DMS153 (cell line): Measurements from ENCODE around the gene ADPRHL1.
A peak's percentile ranks its signal among the peaks of the same experiment; 100 is the strongest.
"Not testable (repeated sequence)": the region's sequence is repeated elsewhere in the genome, so short reads cannot be mapped to it uniquely, and the experiment has no call there.

Source experiments
- DNase-seq: peaks from one replicate; lab custom pipeline; 2025; lab: John Stamatoyannopoulos, UW

Gene ADPRHL1

DNA sequence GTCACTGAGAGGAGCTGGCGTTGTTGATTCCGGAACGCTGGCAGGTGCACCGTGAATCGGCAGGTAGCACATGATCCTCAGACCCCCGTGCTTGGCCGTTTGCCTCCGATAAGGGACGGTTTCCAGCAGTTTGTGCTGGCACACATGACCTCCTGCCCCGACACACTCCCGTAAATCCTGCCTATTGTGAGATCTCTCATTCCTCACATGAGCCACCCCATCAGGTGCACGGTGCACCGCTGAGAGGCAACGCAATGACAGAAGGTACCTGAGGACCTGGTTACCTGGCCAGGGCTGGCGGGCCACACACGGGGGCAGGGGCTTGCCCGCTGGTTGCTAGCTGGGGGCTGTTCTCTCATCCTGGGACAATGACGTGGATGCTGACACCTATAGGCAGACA is 2.1 kb upstream of the ADPRHL1 start:
- no peak for DNase-seq

GRCh38 chr13:113454936-113455335 is 1.6 kb upstream of the ADPRHL1 start:
- DNase-seq = no peak

DNA sequence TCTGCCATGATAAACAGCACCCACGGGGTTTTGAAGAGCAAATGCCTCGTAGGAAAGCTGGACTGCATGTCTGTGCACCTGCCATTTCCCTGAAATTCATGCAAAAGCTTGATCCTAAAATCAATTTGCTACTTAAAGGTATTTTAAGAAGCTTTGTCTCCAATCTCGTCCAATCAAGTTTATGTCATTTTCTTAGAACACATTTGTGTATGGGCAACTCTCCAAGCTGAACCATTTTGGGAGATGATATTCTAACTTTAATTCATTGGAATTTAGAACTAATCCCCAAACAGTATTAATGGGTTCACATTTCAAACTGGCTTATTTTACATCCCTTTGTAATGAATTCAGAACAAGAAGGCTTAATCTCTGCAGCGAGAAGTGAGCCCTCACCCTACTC is 822 bp downstream of the ADPRHL1 start:
- no peak for DNase-seq

DNA sequence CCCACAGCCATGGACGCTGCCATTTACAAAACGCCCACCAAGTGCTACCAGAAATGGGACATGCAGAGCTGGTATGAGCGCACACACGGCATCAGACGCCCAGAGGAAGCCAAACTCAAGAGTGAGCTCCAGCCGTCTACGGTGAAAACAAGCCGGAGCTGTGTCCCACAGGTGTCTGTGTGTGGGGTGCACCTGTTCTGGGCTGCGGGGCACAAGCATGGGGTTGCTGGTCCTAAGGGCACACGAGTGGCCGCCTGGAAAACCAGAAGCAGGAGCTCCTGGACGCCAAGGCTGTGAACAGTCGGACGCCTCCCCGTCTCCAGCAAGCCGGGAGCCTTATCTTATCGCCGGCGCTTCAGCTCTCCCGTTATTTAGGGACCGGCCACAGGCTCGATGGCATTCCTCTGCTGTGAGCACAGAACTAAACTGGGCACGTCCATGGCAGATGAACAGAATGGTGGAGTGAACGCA is 1.3 kb downstream of the ADPRHL1 start:
- DNase-seq = no peak

DNA sequence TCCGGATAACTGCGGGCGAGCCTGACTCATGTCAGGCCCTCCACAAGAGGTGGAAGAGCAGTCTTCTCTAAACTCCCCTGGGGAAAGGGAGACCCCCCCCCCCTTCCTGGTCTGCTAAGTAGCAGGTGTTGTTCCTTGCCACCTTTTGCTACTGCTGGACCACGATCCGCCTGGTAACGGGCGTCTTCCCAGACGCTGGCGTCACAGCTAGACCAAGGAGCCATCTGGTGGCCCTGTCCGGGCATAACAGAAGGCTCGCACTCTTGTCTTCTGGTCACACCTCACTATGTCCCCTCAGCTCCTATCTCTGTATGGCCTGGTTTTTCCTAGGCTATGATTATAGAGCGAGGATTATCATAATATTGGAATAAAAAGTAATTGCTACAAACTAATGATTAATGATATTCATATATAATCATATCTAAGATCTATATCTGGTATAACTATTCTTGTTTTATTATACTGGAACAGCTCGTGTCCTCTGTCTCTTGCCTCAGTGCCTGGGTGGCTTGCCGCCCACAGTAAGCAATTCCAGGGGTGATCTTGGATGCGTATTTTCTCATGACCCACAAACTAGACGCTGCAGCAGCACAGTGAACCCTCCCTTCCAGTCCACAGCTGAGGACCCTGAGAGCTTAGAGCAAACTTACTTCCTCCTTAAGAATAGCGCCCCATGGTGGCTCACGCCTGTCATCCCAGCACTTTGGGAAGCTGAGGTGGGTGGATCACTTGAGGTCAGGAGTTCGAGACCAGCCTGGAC is 2.2 kb downstream of the ADPRHL1 start:
- not testable (repeated sequence) for DNase-seq

- not testable (repeated sequence) for DNase-seq
These were observed 2.9 kb downstream of the ADPRHL1 start for GRCh38 chr13:113450348-113450744.

DNA sequence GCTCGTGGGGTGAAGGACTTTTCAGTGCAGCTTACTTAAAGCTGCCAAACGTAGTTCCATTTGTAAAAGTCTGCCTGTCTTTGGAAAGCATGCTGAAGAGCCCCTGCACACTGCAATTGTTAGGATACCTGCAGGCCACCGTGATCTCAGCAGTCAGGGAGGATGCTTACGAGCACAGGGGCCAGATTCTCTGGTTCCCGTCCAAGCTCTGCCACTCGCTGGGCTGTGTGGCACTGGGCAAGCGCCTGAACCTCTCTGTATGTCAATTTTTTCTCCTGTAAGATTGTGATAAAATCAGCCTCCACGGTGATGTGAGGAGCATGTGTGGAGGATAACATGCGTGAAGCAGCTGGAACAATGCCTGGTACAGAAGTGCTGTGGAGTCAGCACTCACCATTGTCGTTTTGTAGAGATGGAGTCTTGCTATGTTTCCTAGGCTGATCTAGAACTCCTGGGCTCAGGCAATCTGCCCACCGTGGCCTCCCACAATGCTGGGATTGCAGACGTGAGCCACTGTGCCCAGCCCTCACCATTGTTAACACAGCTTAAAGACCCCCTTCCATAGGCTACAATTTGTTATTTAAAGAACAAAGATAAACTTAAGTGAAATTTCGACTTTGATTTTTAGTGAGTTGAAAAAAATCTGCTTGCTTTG is 3.5 kb downstream of the ADPRHL1 start:
- DNase-seq = no peak

DNA sequence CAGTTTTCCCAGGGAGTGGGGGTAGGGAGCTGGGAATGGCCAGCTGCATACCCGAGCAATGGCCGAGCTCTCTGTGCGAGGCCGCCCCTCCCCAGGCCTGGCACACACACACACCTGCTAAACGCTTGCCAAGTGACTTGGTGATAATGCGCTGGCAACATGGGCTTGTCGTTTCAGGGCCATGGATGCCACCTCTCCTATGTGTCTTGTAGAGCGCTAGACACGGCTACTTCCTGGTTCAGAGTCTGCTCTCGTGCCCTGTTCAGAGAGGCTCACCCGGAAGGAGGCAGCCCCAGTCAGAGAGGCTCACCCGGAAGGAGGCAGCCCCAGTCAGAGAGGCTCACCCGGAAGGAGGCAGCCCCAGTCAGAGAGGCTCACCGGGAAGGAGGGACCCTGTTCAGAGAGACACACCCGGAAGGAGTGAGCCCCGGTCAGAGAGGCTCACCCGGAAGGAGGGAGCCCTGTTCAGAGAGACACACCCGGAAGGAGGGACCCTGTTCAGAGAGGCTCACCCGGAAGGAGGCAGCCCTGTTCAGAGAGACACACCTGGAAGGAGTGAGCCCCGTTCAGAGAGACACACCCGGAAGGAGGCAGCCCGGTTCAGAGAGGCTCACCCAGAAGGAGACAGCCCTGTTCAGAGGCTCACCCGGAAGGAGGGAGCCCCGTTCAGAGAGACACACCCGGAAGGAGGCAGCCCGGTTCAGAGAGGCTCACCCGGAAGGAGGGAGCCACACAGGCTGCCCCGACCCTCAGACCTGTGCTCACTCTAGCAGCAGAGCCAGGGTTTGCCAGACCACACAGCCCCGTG is 4.2 kb downstream of the ADPRHL1 start:
- DNase-seq = peak; percentile 97

DNA sequence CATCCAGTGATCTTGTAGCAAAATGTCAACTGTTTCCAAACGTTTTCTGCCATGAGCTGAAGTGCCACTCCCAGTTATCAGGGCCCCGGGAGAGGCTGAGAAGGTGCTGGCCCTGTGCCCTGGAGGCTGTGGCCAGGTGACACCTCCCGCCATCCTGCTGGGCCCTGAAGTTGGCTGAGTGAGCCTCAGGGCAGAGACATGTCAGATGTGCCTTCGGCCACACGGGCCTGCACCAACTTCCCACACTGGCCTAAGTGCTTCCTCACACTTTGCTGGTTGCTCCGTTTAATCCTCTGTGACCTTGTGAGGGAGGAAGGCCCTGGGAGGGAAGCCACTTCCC is 4.8 kb downstream of the ADPRHL1 start:
- no peak for DNase-seq

DNA sequence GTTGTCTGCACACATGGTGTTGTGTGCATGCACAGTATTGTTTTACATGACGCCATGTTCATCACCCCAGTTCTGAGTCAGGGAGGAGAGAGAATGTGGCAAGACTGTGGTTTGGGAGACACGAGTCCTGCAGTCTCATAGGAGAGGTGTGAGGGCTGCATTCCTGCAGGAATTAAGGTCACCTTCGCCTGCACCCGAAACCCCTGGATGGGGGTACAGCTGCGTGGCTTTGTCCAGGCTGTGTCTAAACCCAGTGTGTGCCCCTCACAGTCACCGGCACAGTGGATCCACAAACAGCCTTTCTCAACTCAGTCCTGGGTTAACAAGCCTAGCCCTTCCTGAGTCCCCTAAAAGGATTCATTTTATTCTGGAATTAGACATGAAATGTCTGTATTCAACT is 5.7 kb downstream of the ADPRHL1 start:
- no peak for DNase-seq

DNA sequence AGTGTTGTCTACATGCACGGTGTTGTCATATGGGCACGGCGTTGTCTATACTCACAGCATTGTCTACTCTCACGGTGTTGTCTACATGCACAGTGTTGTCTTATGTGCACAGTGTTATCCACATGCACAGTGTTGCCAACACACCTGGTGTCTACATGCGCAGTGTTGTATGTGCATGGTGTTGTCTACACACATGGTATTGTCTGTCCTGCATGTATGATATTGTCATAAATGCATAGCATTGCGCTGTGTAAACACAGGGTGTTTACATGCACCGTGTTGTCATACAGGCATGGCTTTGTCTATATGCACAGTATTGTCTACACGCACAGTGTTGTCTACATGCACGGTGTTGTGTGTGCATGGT is 6.8 kb downstream of the ADPRHL1 start:
- no peak for DNase-seq

GRCh38 chr13:113445791-113446487 is 7.3 kb downstream of the ADPRHL1 start:
- DNase-seq = no peak

GRCh38 chr13:113443991-113444390 is 9.3 kb downstream of the ADPRHL1 start:
- DNase-seq = no peak

DNA sequence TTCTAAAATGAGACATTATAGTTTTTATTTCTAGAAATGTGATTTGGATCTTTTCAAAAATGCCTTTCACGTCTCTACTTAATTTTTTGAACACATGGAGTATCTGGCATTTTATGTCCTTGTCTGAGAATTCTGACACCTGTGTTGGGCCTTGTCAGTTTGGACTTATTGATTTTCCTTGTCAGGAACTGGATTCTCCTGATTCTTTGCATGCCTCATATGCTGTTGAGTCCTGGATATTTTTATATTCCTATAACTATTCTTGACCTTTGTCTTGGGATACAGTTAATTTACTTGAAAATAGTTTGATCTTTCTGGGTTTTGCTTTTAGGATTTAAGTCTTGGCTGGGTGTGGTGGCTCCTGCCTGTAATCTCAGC is 10.3 kb downstream of the ADPRHL1 start:
- no peak for DNase-seq

DNA sequence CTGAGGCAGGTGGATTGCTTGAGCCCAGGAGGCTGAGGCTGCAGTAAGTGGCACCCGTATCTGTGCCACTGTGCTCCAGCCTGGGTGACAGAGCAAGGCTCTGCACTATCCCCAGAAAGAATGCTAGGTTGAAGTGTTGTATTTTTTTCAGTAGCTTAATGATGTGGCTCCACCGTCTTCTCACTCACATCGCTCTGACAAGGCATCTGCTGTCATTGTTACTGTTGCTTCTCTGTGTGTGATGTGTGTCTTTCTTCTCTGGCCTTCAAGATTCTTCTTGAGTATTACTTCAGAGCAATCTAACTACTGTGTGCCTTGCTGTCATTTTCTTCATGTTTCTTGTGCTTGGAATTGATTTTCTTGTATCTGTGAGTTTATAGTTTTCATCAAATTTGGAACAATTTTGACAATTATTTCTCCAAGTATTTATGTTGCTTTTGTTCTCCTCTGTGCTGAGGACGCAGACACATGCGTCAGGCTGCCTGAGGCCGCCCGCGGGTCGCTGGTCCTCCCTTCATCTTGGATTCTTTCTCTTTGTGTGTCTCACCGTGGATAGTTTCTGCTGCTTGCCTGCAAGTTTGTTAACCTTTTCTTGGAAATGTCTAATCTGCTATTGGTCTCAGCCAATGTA is 10.8 kb downstream of the ADPRHL1 start:
- no peak for DNase-seq

DNA sequence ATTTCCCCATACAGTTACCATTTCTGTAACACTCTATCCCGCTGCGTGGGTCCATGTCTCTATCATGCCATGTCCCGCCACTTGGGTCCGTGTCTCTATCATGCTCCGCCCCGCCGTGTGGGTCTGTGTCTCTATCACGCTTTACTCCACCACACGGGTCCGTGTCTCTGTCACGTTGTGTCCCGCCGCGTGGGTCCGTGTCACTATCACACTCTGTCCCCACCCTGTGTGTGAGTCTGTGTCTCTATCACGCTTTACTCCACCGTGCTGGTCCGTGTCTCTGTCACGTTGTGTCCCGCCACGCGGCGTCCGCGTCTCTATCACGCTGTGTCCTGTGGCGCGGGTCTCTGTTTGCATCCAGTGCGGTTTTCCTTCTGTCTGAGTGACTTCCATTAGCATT is 11.6 kb downstream of the ADPRHL1 start:
- DNase-seq = no peak

- DNase-seq = no peak
These were observed 15.8 kb downstream of the ADPRHL1 start for GRCh38 chr13:113437408-113438010.

- not testable (repeated sequence) for DNase-seq
These were observed 16.4 kb downstream of the ADPRHL1 start for GRCh38 chr13:113436866-113437265.

- not testable (repeated sequence) for DNase-seq
These were observed 17.4 kb downstream of the ADPRHL1 start for GRCh38 chr13:113435907-113436306.

DNA sequence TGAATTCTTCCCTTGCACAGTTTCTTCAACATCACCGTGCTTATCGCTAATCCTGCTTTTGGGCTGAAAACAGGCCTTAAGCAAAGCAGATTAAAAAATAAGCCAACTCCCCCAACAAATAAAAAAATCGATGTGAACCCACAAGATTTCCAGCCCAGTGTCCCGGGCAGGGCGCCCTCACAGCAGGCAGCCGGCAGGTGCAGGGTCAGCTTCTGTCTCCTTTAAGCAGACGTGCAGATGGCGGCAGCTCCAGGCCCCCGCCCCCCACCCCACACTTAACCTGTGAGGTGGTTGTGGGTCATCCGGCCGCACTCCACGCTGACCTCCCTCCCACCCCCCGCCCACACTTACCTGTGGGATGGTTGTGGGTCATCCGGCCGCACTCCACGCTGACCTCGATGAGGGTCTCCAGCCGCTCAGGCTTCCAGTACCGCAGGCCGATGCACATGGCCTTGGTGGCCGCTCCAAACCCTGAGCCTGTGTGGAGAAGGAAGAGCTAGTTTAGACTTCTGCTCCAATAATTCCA is 19.8 kb downstream of the ADPRHL1 start:
- DNase-seq = no peak
